Left ventricle myocardium inferior (tissue), 1 donor: ENCODE data around the gene FAM222A. TPM values are rescaled to one million over a fixed set of nuclear protein-coding genes. Genes with fewer than 3 reads are reported as not detected.

Experiments
- DNase-seq: peaks from one replicate; pipeline ENCODE4 v3.0.0-alpha.2; 2020
- H3K27ac ChIP-seq: fragments of 200-600 bp; replicated peaks from 2 replicates; pipeline ENCODE4 v1.8.0; 2021
- H3K27me3 ChIP-seq: fragments of 200-600 bp; 2 replicates; pipeline ENCODE4 v1.8.0; 2021; ENCODE audit warnings: low read depth
- H3K36me3 ChIP-seq: fragments of 200-600 bp; 2 replicates; pipeline ENCODE4 v1.8.0; 2021
- H3K4me1 ChIP-seq: fragments of 200-600 bp; 2 replicates; pipeline ENCODE4 v1.8.0; 2021
- H3K4me3 ChIP-seq: fragments of 200-600 bp; 2 replicates; pipeline ENCODE4 v1.8.0; 2021; ENCODE audit warnings: mild to moderate bottlenecking, moderate library complexity
- H3K9me3 ChIP-seq: fragments of 200-600 bp; replicated peaks from 2 replicates; pipeline ENCODE4 v1.8.0; 2021
- intact Hi-C: fragments of 100-400 bp; cut with micrococcal nuclease; formaldehyde crosslinking; loops from one replicate; pipeline ENCODE4 v1.11.0; 2022
- total RNA-seq: library from RNA; stranded (reverse); fragmentation: NEBNext Ultra II Directional; extraction: Animal tissue kit (Norgen Biotek cat#: 25700); gene quantifications from one replicate; pipeline ENCODE4 v1.2.1, GENCODE V29; 2021
- TF ChIP-seq, protein P1 (sequence below): fragments of 200-600 bp; IDR thresholded peaks from 2 replicates; pipeline ENCODE4 v1.8.0; 2021; ENCODE audit warnings: antibody characterized with exemption, mild to moderate bottlenecking, borderline replicate concordance
- donor health status: DM: no; HTN: yes; CAD: no; lungs with severe emphysema.

FAM222A gene
- total RNA-seq, 1 donor from 2014 or later = 20.0 TPM

DNA sequence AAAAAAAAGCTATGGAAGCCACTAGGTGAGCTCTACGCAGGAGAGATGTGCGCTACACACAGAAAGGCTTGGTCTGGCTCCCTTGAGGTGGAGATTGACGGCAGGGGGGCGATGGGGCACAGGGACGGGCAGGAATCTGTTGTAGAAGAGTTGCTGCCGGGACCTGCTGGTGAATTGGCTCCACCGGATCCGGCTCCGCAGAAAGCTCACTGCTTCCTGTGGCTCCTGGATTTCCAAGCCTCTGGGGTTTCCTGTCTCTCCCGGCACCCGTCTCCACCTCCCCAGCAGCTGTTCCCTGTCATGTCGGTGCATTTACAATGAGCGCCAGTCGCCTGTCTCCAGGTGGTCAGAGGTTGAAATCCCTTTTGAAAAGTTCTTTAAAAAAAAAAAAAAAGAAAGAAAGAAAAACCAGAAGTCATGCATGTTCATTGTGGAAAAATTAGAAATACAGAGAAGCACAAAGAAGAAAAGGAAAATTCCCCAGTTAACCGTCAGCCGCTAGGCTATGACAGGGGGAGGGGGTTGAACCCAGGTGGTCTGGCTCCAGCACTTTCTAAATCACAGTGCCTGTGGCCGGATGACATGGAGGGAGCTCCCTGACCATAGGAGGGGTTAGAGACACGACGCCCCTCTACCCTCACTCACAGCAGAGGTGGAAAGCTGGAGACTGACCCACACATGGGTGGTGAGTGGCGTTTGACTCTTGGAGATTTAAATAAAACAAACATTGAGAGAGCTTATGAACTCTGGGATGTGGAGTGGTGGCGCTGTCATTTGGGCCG lies 20.8 kb downstream of the FAM222A start:
- DNase-seq = peak; percentile 10
- Histone ChIP-seq H3K4me1 (peaks cover 28% of the 10 kb centered on the region), H3K4me3 (no peak overlapping the region), H3K9me3 (no peaks in the 10 kb centered on the region), H3K36me3 (no peaks in the 10 kb centered on the region), H3K27me3 (no peaks in the 10 kb centered on the region), H3K27ac (no peak overlapping the region)
- TF ChIP-seq, protein P1, sequence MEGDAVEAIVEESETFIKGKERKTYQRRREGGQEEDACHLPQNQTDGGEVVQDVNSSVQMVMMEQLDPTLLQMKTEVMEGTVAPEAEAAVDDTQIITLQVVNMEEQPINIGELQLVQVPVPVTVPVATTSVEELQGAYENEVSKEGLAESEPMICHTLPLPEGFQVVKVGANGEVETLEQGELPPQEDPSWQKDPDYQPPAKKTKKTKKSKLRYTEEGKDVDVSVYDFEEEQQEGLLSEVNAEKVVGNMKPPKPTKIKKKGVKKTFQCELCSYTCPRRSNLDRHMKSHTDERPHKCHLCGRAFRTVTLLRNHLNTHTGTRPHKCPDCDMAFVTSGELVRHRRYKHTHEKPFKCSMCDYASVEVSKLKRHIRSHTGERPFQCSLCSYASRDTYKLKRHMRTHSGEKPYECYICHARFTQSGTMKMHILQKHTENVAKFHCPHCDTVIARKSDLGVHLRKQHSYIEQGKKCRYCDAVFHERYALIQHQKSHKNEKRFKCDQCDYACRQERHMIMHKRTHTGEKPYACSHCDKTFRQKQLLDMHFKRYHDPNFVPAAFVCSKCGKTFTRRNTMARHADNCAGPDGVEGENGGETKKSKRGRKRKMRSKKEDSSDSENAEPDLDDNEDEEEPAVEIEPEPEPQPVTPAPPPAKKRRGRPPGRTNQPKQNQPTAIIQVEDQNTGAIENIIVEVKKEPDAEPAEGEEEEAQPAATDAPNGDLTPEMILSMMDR = no peak
- intact Hi-C loops = no loop called here

DNA sequence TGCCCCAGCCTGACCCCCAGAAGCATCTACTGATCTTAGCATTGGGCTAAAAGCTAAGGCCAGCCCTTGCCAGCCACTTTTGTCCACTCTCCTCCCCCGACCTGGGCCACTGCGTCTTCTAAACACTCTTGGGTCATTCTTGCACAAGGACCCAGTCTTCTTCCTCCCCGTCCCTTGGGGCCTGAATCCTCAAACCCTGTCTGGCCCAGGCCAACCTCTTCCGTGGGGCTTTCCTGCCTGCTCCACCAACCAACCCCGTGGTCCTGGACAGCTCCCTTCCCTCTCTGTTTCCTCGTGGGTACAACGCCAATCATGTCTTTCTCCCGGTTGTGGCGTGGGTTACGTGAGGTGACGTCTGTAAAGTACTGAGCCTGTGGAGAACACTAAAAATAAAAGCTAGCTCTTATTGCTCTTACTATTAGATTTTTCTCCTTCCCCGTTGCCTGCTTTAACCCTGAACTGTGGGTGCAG lies 21.5 kb downstream of the FAM222A start:
- DNase-seq = peak; percentile 2
- no peaks in the 10 kb centered on the region for H3K9me3 ChIP-seq
- peaks cover 35% of the 10 kb centered on the region for H3K4me1 ChIP-seq
- TF ChIP-seq, protein P1 = no peak
- H3K27me3 ChIP-seq = no peaks in the 10 kb centered on the region
- no peak overlapping the region for H3K4me3 ChIP-seq
- H3K36me3 ChIP-seq = no peaks in the 10 kb centered on the region
- intact Hi-C loops = no loop called here
- no peak overlapping the region for H3K27ac ChIP-seq

DNA sequence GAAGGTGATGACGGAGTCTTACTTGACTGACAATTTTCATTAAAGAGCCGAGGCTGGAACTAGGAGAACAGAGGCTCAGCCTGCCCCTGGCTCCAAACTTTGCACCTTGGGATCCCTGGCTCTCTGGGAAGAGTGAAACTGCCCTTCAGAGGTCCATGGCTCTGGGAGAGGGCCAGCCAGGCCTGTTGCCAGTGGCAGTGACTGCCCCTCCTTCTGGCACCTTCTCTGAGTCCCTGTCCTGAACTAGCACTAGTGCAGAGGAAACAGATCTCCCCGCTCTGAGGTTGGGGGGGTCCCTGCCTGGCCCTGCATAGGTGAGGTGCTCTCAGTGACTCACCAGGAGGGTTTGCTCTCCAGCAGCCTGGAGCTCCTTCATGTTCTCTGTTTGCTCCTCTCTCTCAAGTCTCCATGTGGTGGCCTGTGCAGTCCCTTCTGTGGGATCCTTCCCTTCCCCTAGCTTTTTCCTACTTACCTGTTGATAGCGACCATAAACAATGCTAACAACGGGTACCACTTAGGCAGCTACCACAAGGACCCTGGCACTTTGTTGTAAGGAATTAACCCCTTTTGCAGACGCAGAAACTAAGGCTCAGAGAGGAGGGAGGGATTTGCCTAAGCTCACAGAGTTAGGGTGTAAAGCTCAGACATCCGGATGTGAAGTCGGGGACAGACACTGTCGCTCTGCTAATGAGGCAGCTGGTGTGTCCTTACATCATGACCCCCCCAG lies 22.4 kb downstream of the FAM222A start:
- TF ChIP-seq, protein P1 = no peak
- no peaks in the 10 kb centered on the region for H3K36me3 ChIP-seq
- DNase-seq = peak; percentile 32
- peaks cover 41% of the 10 kb centered on the region for H3K4me1 ChIP-seq
- H3K27me3 ChIP-seq = no peaks in the 10 kb centered on the region
- H3K9me3 ChIP-seq = no peaks in the 10 kb centered on the region
- intact Hi-C loops = no loop called here
- no peak overlapping the region for H3K27ac ChIP-seq
- no peak overlapping the region for H3K4me3 ChIP-seq

DNA sequence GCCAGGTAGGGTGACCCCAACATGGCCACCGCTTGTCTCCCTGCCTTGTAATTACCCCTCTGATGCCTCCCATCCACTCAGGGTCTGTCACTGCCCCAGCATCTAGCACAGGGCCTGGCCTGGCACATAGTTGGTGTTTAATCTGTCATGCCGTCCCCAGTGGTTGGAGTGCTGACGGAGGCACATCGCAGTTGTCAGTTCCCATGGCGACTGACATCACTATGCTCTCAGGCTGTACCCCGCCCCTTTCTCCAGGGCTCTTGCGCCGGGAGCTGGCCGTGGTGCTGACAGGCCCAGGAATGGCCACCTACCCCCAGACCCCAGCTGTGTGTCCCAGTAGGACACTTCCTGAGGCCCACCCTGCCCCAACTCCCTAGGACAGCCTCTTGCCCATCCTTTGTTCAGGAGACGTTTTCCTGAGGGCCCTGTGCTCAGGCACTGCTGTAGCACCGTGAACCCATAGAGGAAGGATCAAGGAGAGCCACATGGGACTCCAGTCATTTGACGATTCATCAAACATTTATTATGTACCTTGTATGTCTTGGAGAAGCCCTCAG lies 23.0 kb downstream of the FAM222A start:
- Histone ChIP-seq H3K4me3 (no peak overlapping the region), H3K36me3 (no peaks in the 10 kb centered on the region), H3K27me3 (no peaks in the 10 kb centered on the region), H3K27ac (no peak overlapping the region), H3K9me3 (no peaks in the 10 kb centered on the region), H3K4me1 (peaks cover 41% of the 10 kb centered on the region)
- DNase-seq = peak; percentile 15
- TF ChIP-seq, protein P1 = no peak
- intact Hi-C loops = no loop called here

DNA sequence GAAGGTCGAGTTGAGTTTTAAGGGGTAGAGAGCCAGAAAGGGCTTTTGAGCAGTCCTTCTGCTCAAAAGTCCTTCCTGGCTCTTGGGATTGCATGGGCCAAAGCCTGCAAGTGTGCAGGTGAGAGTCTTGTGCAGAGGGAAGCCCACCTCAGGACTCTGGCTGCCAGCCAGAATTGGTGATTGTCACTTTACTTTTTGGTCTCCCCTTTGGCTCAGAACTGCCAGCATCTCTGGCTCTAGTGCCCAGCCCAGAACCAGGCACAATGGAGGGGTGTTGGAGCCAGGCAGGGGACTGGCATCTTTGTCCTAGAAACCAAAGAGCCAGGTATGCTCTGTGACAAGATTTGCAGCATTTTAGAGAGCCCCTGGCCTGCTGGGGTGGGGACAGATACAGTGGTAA lies 23.5 kb downstream of the FAM222A start:
- H3K27ac ChIP-seq = no peak overlapping the region
- H3K27me3 ChIP-seq = no peaks in the 10 kb centered on the region
- H3K4me1 ChIP-seq = peaks cover 41% of the 10 kb centered on the region
- H3K4me3 ChIP-seq = no peak overlapping the region
- intact Hi-C loops = no loop called here
- DNase-seq = no peak
- H3K9me3 ChIP-seq = no peaks in the 10 kb centered on the region
- no peaks in the 10 kb centered on the region for H3K36me3 ChIP-seq
- TF ChIP-seq, protein P1 = no peak
